HG03159 (cell line): Measurements from ENCODE around the gene VEGFC.

Experiments
- ATAC-seq: cut with Tn5 transposase; IDR thresholded peaks from one replicate; pipeline ENCODE4 v1.9.1; 2021; ENCODE audit warnings: mild to moderate bottlenecking, moderate library complexity; ENCODE audit not compliant: unreplicated experiment

VEGFC gene

DNA sequence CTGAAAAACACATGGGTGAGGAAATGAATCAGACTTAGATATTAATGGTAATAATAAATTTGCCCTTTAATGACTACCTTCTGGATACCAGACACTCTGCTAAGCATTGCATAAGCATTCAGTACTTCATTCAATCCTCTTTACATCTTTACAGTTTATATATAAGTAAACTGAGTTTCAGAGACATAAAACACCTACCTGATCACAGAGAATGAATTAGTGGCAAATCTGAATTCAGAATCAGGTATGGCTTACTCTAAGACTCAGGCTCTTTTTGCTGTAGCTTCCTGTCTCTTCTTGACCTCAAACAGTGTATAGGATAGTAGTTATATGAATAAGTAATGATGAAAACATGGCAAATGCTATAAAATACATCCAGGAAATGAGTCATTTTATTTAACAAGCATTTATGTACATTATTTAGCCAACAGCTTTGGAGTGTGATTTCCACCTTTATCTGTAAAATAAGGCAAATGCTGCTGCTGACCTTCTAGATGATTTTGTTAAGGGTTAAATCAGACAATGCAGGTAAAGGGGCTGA lies 83.9 kb downstream of the VEGFC start:
- ATAC-seq, result no peak

GRCh38 chr4:176690716-176691115 lies 102.0 kb downstream of the VEGFC start:
- ATAC-seq, result no peak

DNA sequence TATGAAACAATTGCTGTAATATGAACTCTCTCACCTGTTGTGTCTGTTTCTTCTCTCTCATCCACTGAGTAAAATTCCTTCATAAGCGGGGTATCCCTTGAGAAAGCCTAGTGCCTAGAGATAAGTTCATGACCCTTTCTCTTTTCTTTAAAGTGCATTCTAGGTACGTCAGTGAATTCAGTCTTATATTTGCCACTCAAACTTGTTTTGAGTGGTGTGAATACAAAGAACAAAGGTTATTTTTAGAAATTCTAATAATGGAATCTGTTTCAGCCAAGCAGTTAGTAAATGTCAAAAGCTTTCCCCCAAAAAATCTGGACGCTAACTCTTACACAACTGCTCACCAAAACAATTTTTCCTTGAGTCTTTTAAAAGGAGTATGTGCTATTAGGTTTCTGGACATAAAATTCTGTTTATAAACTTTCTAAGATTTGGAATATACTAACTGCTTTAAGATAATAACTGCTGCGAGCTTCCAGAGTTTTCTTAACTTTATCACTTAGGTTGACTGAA lies 112.0 kb downstream of the VEGFC start:
- ATAC-seq, result no peak

GRCh38 chr4:176676901-176677300 lies 115.8 kb downstream of the VEGFC start:
- no peak for ATAC-seq

GRCh38 chr4:176675810-176676209 lies 116.9 kb downstream of the VEGFC start:
- ATAC-seq, result no peak

DNA sequence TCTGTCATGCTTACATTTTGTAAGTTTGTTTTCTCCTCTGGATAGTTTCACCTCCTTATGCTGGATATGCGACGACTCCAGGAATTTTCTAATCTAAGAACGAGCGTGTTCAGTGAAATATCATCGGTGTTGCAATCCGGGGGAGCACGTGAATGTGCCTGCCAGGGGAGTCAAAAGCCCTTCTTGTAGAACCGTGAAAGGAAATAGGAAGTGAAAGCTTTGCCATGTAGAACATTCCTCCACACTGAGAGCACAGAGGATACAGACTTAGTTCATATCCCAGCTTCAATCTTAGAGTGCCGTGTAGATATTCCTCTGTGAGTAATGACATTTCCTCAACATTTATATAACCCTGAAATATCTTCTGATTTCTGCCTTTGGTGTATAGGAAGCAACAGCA lies 121.2 kb downstream of the VEGFC start:
- no peak for ATAC-seq

GRCh38 chr4:176668324-176668723 lies 124.4 kb downstream of the VEGFC start:
- ATAC-seq, result no peak

DNA sequence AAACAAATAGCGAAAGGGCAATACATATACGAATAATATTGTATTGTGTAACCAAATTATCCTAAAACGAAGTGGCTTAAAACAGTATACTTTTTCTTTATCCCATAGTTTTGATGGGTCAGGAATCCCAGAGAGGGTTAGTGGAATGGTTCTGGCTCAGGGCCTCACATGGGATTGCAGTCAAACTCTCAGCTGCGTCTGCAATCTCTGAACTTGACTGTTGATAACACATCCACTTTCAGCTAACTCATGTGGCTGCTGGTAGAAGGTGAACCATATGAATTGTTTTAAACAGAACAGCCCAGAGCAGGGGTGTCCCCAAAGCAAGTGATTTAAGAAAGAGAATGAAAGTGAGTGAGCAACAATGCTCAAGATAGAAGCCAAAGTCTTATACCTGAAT lies 127.8 kb downstream of the VEGFC start:
- no peak for ATAC-seq

GRCh38 chr4:176660561-176660960 lies 132.2 kb downstream of the VEGFC start:
- ATAC-seq, result no peak

GRCh38 chr4:176656108-176656507 lies 136.6 kb downstream of the VEGFC start:
- ATAC-seq, result no peak

DNA sequence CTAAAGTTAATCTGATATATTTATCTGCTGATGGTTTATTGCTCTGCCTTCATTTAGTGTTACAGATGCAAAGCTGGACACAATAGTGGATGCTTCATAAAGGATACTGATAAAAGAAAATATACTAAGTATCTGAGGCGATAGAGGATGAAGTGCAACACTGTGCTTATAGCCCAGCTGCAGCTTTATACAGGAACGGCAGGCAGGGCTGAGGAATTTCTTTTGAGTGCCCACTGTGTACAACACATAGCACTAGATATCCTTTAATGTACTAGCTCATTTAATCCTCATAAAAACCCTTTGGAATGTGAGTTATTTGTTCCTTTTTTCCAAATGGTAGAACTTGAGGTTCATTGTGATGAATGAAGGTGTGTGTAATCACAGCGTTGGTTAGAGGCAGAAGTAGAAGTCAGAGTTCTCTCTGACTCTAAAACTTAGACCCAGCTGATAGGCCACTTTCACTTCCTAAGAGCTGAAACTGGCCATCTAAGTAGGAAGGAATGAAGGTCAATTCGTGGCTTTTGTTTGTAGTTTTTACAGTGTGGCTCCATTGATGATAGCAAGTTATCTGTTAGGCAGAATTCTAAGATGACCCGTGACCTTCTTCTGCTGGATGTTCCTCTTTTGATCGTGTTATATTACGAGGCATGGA lies 138.0 kb downstream of the VEGFC start:
- no peak for ATAC-seq

DNA sequence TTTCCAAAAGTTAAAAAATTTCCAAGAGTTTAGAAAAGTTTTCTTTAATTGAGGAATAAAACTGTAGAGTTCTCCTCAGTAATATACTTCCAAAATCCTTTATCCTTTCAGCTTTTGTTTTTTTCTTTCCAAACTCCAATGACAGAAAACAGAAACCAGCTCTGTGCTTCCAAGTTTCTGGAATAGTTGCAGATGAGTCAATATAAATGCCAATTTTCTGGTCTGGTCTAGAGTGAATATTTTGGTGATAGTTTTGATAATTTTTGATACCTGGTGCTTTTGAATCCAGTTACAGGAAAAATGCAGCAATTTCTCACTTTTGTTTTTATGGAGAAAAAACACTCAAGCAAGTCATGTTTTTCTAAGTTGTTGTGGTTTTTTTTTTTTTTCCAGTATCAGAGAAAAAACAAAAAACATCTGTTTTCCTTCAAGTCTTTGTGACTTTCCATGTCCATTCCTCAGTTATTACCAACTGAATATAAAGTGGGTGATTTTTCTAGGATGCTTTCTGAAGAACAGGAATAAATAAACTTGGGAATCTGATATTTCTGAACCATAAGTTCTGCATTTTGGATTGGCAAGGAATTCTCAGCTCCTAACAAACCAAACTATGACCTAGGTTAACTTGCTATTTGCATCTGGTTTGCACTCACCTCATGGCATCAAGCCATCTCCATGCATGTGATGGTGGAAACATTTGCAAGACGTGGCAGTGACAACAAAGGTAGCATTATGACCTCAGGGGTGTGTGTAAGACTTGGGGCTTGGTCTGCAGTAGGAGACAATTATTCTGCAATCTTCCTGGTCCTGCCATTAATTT lies 139.1 kb downstream of the VEGFC start:
- no peak for ATAC-seq

GRCh38 chr4:176646311-176646710 lies 146.4 kb downstream of the VEGFC start:
- no peak for ATAC-seq

- no peak for ATAC-seq
Observed at GRCh38 chr4:176645246-176645960, 147.3 kb downstream of the VEGFC start.

DNA sequence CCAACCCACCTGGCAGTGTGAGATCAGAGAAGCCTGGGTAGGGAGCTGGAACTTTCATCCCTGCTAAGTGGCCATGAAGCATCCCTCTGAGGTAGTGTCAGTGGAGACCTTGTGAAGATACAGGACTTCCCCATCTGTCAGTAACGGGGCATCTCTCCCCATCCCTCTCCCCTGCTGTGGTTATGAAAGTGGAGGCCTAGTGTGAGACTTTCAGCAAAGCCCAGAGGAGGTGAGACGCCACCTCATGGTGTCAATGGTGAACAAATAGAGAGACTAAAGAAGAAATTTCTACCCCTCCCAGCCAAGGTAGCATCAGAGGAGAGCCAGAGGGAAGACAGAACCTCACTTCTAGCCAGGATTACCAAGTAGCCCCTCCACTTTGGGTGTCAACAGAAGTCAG lies 150.2 kb downstream of the VEGFC start:
- ATAC-seq, result peak; percentile 83

- ATAC-seq, result no peak
Observed at GRCh38 chr4:176641237-176641636, 151.5 kb downstream of the VEGFC start.

DNA sequence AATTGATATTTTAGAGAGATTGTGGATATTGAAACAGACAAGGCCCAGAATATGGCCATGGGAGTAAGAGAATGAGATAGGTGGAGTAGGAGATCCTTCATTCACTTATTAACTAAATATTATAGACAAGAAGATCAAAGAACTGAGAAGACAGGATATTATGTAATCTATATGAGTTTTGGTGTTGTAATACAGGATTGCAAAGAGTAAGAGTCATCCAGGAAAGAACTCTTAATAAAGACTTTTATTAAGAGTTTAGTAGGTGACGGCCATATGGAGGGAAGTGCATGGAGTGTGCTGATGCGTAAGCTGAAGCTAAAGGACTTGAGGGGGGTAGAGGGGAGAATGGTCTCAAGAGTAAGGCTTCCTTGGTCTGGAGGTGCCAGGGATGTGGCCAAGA lies 153.7 kb downstream of the VEGFC start:
- no peak for ATAC-seq

- no peak for ATAC-seq
Observed at GRCh38 chr4:176636292-176636691, 156.4 kb downstream of the VEGFC start.

DNA sequence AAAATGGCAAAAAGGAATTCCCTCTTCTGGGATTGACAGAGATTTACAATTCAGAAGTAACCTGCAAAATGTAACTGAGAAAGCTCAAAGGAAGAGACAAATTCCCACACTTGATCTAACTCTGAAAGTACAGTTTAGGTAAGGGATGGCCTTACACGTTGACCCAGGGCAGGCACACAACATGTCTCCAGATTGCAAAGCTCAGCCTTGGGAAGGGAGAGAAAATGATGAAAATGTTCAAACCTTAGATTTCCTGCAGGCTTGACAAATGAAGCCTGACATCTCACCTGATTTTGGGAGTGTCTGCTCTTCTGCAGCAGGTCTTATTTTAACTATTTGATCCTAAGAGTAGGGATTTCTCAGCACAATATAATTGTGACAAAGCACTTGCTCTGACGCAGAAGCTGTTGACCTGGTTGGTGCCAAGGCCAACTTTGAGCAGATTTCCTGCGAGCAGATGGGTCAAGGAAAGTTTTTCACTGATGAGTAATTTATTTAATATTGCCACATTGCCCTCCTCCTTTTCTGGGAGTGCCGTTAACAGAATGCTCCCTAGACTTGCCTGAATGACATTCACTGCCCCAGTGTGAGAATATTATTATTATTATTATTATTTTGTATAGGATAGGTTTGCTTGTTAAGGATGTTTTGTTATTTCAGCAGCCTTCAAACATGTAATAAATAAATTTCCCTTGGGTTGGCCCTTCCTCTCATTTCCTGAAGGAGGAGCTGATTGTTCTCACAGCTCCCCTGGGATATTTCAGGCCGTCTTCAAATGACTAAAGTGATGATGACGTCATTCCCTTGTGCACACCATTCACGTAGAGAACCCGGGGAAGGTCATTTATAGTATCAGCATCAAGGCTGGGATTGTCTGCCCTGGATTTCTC lies 157.1 kb downstream of the VEGFC start:
- no peak for ATAC-seq
